Prostate gland (tissue), 2 donors: Measurements from ENCODE around the gene C1GALT1C1L. TPM values are rescaled to one million over a fixed set of nuclear protein-coding genes. Genes with fewer than 3 reads are reported as not detected.
"Not testable (repeated sequence)": the region's sequence is repeated elsewhere in the genome, so short reads cannot be mapped to it uniquely, and the experiment has no call there.

Experiments used
- DNase-seq: peaks from one replicate; pipeline ENCODE4 v3.0.0-alpha.2; 2019; ENCODE audit warnings: low spot score
- H3K27ac ChIP-seq, 2 donors: fragments of 200-600 bp; sonication (generic); 2 replicates each; pipeline ENCODE4 v1.5.1; 2017 to 2019
- H3K27me3 ChIP-seq: fragments of 200-600 bp; sonication (generic); replicated peaks from 2 replicates; pipeline ENCODE4 v1.5.1; 2019; ENCODE audit not compliant: insufficient read depth
- H3K36me3 ChIP-seq, 2 donors: fragments of 200-600 bp; sonication (generic); 1 replicate in 1 of 2; 2 replicates in 1 of 2; pipeline versions ENCODE4 v1.5.1 to v1.8.1; 2017 to 2019
- H3K4me1 ChIP-seq: fragments of 200-600 bp; sonication (generic); replicated peaks from 2 replicates; pipeline ENCODE4 v1.5.1; 2019
- H3K4me3 ChIP-seq, 2 donors: fragments of 200-600 bp; sonication (generic); 2 replicates each; pipeline ENCODE4 v1.5.1; 2017 to 2019
- H3K9me3 ChIP-seq: fragments of 200-600 bp; sonication (generic); 2 replicates; pipeline ENCODE4 v1.5.1; 2017
- POLR2A ChIP-seq: fragments of 450-650 bp; IDR thresholded peaks from one replicate; pipeline ENCODE4 v1.6.1; 2016; ENCODE audit warnings: antibody characterized with exemption, mild to moderate bottlenecking
- POLR2AphosphoS5 ChIP-seq: sonication (generic); formaldehyde crosslinking; IDR thresholded peaks from one replicate; pipeline ENCODE4 v1.6.1; 2017; ENCODE audit warnings: antibody characterized with exemption
- WGBS: methylation state at CpG from one replicate; pipeline ENCODE4 v1.1.5; 2018; 5-methylcytosine and 5-hydroxymethylcytosine counted together
- intact Hi-C: fragments of 100-400 bp; cut with DNase I; formaldehyde crosslinking; loops from one replicate; pipeline ENCODE4 v1.14.2; 2022
- total RNA-seq, 2 donors: library from RNA; depleted of rRNA; stranded (reverse); fragments of >200 nt; gene quantifications; one replicate each; pipeline ENCODE4 v1.1.0, GENCODE V29; 2016
- TF ChIP-seq, protein P1 (sequence below), 4 experiments: fragments of 200-600 bp in 2 of 4; fragments of 450-650 bp in 2 of 4; sonication (generic) in 2 of 4; IDR thresholded peaks; 1 replicate in 3 of 4; 2 replicates in 1 of 4; pipeline ENCODE4 v1.5.1; 2016 to 2019; ENCODE audit warnings: antibody characterized with exemption in 4 of 4, mild to moderate bottlenecking in 2 of 4, moderate library complexity in 2 of 4

Gene C1GALT1C1L
- total RNA-seq, 2 donors from 2014 or later, result 0.91 to 2.3 TPM

DNA sequence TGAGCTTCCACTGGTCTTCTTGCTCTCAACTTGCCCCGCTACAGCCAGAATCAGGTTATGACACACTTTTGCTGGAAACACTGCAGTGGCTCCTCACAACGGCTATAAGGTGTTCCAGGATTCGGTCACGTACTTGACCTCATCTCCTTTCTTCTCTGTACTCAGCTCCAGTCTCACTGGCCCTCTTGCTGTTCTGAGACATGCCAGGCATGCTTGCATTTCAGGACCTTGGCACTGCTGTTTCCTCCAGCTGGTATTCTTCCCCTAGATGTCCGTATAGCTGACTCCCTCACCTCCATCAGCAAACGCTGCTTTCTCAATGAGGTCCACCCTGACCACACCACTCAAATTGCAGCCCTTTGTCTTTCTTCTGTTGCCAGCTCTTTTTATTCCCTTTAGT lies 31.9 kb upstream of the C1GALT1C1L start:
- intact Hi-C loops, result no loop called here
- WGBS, result 68% methylated on average over 6 of the region's 6 CpGs
- Histone ChIP-seq H3K4me3 (no peak overlapping the region), H3K27me3 (no peaks in the 10 kb centered on the region), H3K4me1 (no peaks in the 10 kb centered on the region), H3K36me3 (no peaks in the 10 kb centered on the region), H3K27ac (no peak overlapping the region), H3K9me3 (no peaks in the 10 kb centered on the region)
- TF ChIP-seq, protein P1, sequence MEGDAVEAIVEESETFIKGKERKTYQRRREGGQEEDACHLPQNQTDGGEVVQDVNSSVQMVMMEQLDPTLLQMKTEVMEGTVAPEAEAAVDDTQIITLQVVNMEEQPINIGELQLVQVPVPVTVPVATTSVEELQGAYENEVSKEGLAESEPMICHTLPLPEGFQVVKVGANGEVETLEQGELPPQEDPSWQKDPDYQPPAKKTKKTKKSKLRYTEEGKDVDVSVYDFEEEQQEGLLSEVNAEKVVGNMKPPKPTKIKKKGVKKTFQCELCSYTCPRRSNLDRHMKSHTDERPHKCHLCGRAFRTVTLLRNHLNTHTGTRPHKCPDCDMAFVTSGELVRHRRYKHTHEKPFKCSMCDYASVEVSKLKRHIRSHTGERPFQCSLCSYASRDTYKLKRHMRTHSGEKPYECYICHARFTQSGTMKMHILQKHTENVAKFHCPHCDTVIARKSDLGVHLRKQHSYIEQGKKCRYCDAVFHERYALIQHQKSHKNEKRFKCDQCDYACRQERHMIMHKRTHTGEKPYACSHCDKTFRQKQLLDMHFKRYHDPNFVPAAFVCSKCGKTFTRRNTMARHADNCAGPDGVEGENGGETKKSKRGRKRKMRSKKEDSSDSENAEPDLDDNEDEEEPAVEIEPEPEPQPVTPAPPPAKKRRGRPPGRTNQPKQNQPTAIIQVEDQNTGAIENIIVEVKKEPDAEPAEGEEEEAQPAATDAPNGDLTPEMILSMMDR (IDR thresholded peaks at IDR 0.05), result no peak
- TF ChIP-seq POLR2A (no peak), POLR2AphosphoS5 (no peak)
- DNase-seq, result no peak

DNA sequence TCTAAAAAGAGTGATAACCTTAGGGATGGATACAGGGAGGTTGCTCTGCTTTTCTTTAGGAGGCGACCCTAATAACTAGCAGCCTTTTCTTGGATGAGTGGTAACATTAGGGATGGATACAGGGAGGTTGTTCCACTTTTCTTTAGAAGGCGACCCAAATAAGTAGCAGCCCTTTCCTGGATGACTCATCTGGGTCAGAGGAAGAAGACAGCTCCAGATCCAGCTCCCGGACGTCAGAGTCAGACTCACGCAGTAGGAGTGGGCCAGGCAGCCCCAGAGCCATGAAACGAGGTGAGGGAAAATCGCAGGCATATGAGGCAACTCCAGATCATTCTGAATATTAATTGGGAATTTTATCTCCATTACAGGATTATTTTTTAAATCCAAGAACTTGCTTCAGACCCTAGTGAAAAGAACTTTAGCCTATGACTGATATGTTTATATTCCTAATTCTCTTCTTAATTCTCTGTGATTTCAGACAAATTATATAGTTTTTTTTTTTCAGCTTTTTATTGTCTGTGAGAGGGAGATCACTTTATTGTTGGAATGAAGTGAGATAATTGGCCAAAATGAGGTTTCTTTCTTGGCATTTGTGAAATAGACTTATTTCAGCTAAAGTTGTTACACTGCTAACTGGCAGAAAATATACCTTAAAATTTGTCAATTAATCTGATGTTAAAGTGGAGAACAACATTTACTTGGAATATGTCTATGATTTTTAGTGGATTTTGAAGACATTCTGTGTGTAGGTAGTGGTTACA lies 31.2 kb upstream of the C1GALT1C1L start:
- no peak for TF ChIP-seq POLR2AphosphoS5
- no peak for TF ChIP-seq POLR2A
- TF ChIP-seq, protein P1 (IDR thresholded peaks at IDR 0.05), result no peak
- H3K36me3 ChIP-seq, result no peaks in the 10 kb centered on the region
- H3K27me3 ChIP-seq, result no peaks in the 10 kb centered on the region
- no peak for DNase-seq
- no peaks in the 10 kb centered on the region for H3K4me1 ChIP-seq
- WGBS, result 61% methylated on average over 7 of the region's 7 CpGs
- no peaks in the 10 kb centered on the region for H3K9me3 ChIP-seq
- intact Hi-C loops, result no loop called here
- H3K27ac ChIP-seq, result no peak overlapping the region
- no peak overlapping the region for H3K4me3 ChIP-seq

DNA sequence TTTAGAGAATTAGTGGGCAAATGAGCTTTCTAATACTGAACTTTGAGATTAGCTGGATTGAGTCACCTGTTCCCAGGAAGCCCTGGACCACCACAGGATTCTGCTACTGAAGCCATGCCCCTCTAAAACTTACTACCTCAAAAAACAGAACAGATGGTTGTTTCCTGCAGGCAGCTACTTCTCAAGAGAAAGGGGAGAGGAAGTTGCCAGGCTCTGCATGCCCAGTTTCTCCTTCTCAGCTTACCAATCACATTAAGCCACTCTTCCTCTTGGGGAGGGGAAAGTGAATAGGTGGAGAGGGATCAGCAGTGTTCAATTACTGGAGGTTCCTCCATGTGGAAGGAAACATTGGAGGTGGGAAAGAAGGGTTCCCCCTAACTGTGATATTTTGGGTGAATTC lies 24.9 kb upstream of the C1GALT1C1L start:
- Histone ChIP-seq H3K9me3 (no peaks in the 10 kb centered on the region), H3K27me3 (no peaks in the 10 kb centered on the region), H3K4me1 (no peaks in the 10 kb centered on the region), H3K4me3 (no peak overlapping the region), H3K36me3 (no peaks in the 10 kb centered on the region), H3K27ac (no peak overlapping the region)
- no peak for DNase-seq
- no peak for TF ChIP-seq POLR2A
- TF ChIP-seq, protein P1 (IDR thresholded peaks at IDR 0.05), result no peak
- TF ChIP-seq POLR2AphosphoS5, result no peak
- intact Hi-C loops, result no loop called here

DNA sequence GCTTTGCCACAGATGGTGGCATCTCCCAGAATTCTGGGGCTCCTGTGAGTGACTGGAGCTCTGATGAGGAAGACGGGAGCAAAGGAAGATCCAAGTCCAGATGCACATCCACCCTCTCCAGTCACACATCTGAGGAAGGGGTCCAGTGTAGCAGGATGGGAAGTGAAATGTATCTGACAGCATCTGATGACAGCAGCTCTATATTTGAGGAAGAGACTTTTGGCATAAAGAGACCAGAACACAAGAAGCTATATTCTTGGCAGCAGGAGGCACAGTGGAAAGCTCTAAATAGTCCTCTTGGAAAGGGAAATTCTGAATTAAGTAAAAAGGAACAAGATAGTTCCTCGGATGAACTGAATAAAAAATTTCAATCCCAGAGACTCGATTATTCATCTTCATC lies 23.5 kb upstream of the C1GALT1C1L start:
- H3K27ac ChIP-seq, result no peak overlapping the region
- no peaks in the 10 kb centered on the region for H3K4me1 ChIP-seq
- H3K36me3 ChIP-seq, result no peaks in the 10 kb centered on the region
- H3K27me3 ChIP-seq, result no peaks in the 10 kb centered on the region
- 84% methylated on average over 3 of the region's 3 CpGs for WGBS
- H3K4me3 ChIP-seq, result no peak overlapping the region
- no peaks in the 10 kb centered on the region for H3K9me3 ChIP-seq
- no peak for TF ChIP-seq POLR2A
- TF ChIP-seq, protein P1 (IDR thresholded peaks at IDR 0.05), result no peak
- TF ChIP-seq POLR2AphosphoS5, result no peak
- intact Hi-C loops, result no loop called here
- DNase-seq, result no peak

DNA sequence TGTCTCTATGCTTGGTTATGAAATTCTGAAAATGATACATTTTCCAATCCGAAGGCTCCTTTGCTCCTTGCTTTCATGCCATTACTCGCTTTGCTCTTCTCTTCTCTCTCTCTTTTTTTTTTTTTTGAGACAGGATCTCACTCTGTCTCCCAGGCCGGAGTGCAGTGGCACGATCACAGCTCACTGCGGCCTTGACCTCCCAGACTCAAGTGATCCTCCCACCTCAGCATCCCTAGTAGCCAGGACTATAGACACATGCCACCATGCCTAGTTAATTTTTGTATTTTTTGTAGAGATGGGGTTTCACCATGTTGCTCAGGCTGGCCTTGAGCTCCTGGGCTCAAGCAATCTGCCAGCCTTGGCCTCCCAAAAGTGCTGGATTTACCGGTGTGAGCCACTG lies 21.9 kb upstream of the C1GALT1C1L start:
- H3K27ac ChIP-seq, H3K36me3 ChIP-seq, H3K4me1 ChIP-seq, H3K4me3 ChIP-seq, H3K9me3 ChIP-seq, H3K27me3 ChIP-seq, intact Hi-C loops, DNase-seq: not testable (repeated sequence)
- 93% methylated on average over 6 of the region's 6 CpGs for WGBS
